ENCODE results near the gene UBE2G1. TPM values are rescaled to one million over a fixed set of nuclear protein-coding genes. Genes with fewer than 3 reads are reported as not detected.

The UBE2G1 gene
- total and polyA plus RNA-seq, 2 donors from 2014 or later = 26.7 to 50.9 TPM

- Histone ChIP-seq H3K9ac (ENCODE audit: low read length in 3 of 3) (no peak overlapping the region), H3K4me3 (ENCODE audit: low read length in 3 of 3) (no peak overlapping the region), H3K27ac (ENCODE audit: low read depth in 2 of 2, low read length in 2 of 2) (no peak overlapping the region), H3K36me3 (ENCODE audit: control insufficient read depth in 2 of 3, insufficient read depth in 3 of 3, low read length in 3 of 3) (no peaks in the 10 kb centered on the region), H3K9me3 (ENCODE audit: control insufficient read depth in 2 of 3, insufficient read depth in 1 of 3, low read length in 3 of 3) (no peaks in the 10 kb centered on the region), H3K27me3 (ENCODE audit: control insufficient read depth, insufficient read depth, low read length) (no peaks in the 10 kb centered on the region), H3K4me1 (ENCODE audit: control insufficient read depth in 2 of 3, insufficient read depth in 2 of 3, low read depth in 1 of 3, low read length in 3 of 3) (no peaks in the 10 kb centered on the region)
- DNase-seq = no peak
- FAIRE-seq = no peak
- TF ChIP-seq CTCF (IDR thresholded peaks at IDR 0.05; ENCODE audit: borderline replicate concordance, extremely low read depth, insufficient read depth) = no peak
- intact Hi-C loops (cut with DNase I) = no loop called here
Measured at GRCh38 chr17:4395111-4395478, 28.6 kb upstream of the UBE2G1 start.

GRCh38 chr17:4394208-4395110 is 28.0 kb upstream of the UBE2G1 start:
- no peak overlapping the region for H3K4me3 ChIP-seq (ENCODE audit: low read length in 3 of 3)
- no peak for TF ChIP-seq CTCF (IDR thresholded peaks at IDR 0.05; ENCODE audit: borderline replicate concordance, extremely low read depth, insufficient read depth)
- no peaks in the 10 kb centered on the region for H3K4me1 ChIP-seq (ENCODE audit: control insufficient read depth in 2 of 3, insufficient read depth in 2 of 3, low read depth in 1 of 3, low read length in 3 of 3)
- no peaks in the 10 kb centered on the region for H3K36me3 ChIP-seq (ENCODE audit: control insufficient read depth in 2 of 3, insufficient read depth in 3 of 3, low read length in 3 of 3)
- H3K27ac ChIP-seq (ENCODE audit: low read depth in 2 of 2, low read length in 2 of 2) = no peak overlapping the region
- FAIRE-seq (no peak), DNase-seq (no peak)
- no peak overlapping the region for H3K9ac ChIP-seq (ENCODE audit: low read length in 3 of 3)
- H3K9me3 ChIP-seq (ENCODE audit: control insufficient read depth in 2 of 3, insufficient read depth in 1 of 3, low read length in 3 of 3) = no peaks in the 10 kb centered on the region
- intact Hi-C loops (cut with DNase I) = no loop called here
- no peaks in the 10 kb centered on the region for H3K27me3 ChIP-seq (ENCODE audit: control insufficient read depth, insufficient read depth, low read length)

DNA sequence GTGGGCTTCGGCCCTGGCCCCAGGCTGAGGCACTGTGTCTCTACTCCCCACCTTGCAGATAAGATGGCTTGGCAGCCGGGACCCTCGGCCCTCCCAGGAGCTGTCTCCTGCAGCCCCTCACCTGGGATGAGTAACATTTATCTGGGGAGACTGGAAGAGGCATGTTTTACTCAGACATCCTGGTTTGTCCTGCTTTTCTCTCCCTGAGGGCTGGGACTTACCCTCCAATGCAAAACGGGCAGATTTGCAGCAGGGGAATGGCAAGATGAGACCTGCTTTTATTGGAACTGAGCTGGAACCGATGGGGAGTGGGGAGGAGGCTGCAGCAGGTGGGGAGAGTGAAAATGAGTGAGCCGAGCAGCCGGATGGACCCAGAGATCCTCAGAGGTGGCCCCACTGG is 27.3 kb upstream of the UBE2G1 start:
- intact Hi-C loops (cut with DNase I) = no loop called here

More for the DNA sequence above, 27.3 kb upstream of the UBE2G1 start:
- no peaks in the 10 kb centered on the region for H3K9me3 ChIP-seq (ENCODE audit: control insufficient read depth in 2 of 3, insufficient read depth in 1 of 3, low read length in 3 of 3)
- no peak overlapping the region for H3K4me3 ChIP-seq (ENCODE audit: low read length in 3 of 3)
- no peak for FAIRE-seq
- H3K27ac ChIP-seq (ENCODE audit: low read depth in 2 of 2, low read length in 2 of 2) = no peak overlapping the region
- H3K27me3 ChIP-seq (ENCODE audit: control insufficient read depth, insufficient read depth, low read length) = no peaks in the 10 kb centered on the region
- H3K4me1 ChIP-seq (ENCODE audit: control insufficient read depth in 2 of 3, insufficient read depth in 2 of 3, low read depth in 1 of 3, low read length in 3 of 3) = no peaks in the 10 kb centered on the region
- H3K36me3 ChIP-seq (ENCODE audit: control insufficient read depth in 2 of 3, insufficient read depth in 3 of 3, low read length in 3 of 3) = no peaks in the 10 kb centered on the region
- no peak for TF ChIP-seq CTCF (IDR thresholded peaks at IDR 0.05; ENCODE audit: borderline replicate concordance, extremely low read depth, insufficient read depth)
- DNase-seq = no peak
- H3K9ac ChIP-seq (ENCODE audit: low read length in 3 of 3) = no peak overlapping the region
